ENCODE data around the gene DYNLRB1. TPM values are rescaled to one million over a fixed set of nuclear protein-coding genes. Genes with fewer than 3 reads are reported as not detected.

DYNLRB1 gene
- total RNA-seq, 4 donors from 2014 or later, result 77.6 to 181 (median 135) TPM

DNA sequence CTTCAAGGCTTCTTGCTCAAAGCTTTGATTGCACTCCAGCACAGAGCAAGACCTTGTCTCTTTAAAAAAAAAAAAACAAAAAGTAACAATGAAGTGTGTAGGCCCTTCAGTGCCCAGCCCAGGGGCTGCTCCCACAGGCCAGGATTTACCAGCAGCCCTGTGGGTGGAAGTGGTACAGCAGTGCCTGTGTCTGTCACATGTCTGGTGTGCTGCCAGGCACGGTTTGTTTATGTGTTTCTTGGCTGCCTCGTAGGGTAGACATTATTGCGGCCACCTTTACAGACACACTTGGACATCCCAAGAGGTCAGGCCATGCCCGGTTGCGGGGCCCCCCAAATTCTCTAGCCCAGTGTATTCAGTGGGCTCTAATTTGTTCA, 12.7 kb downstream of the DYNLRB1 start:
- no peak overlapping the region for H3K27ac ChIP-seq
- DNase-seq, result peak in 1 of 3 donors; percentile 39
- H3K36me3 ChIP-seq, result peaks cover 0 to 71% (median 3%) of the 10 kb centered on the region in 3 donors

DNA sequence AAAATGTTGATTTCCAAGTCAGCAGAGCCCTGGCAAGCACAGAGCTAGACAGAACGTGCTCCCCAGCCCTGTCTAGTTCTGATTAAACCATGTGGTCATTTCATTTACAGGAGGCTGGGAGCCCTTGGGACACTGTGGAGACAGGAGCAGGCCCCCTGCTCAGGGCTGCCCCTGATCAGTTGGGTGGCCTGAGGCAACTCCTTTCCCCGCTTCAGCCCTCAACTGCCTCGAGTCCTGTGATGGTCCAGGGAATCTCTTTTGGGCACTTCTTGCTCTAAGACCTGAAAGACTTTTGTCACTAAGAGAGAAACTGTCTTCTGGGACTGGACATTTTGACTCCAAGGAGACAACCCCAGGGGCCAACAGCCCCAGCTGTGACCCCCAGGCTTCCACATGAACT, 13.5 kb downstream of the DYNLRB1 start:
- no peaks in the 10 kb centered on the region for H3K9me3 ChIP-seq
- no peaks in the 10 kb centered on the region for H3K27me3 ChIP-seq
- no peak for TF ChIP-seq POLR2A (IDR thresholded peaks at IDR 0.05)
- TF ChIP-seq, protein P1, sequence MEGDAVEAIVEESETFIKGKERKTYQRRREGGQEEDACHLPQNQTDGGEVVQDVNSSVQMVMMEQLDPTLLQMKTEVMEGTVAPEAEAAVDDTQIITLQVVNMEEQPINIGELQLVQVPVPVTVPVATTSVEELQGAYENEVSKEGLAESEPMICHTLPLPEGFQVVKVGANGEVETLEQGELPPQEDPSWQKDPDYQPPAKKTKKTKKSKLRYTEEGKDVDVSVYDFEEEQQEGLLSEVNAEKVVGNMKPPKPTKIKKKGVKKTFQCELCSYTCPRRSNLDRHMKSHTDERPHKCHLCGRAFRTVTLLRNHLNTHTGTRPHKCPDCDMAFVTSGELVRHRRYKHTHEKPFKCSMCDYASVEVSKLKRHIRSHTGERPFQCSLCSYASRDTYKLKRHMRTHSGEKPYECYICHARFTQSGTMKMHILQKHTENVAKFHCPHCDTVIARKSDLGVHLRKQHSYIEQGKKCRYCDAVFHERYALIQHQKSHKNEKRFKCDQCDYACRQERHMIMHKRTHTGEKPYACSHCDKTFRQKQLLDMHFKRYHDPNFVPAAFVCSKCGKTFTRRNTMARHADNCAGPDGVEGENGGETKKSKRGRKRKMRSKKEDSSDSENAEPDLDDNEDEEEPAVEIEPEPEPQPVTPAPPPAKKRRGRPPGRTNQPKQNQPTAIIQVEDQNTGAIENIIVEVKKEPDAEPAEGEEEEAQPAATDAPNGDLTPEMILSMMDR (IDR thresholded peaks at IDR 0.05), result no peak

More for the DNA sequence above, 12.7 kb downstream of the DYNLRB1 start:
- TF ChIP-seq POLR2A (IDR thresholded peaks at IDR 0.05), result no peak
- TF ChIP-seq, protein P1 (IDR thresholded peaks at IDR 0.05), result no peak
- Histone ChIP-seq H3K4me3 (no peak overlapping the region), H3K27me3 (no peaks in the 10 kb centered on the region), H3K9me3 (no peaks in the 10 kb centered on the region), H3K4me1 (peaks cover 0 to 35% (median 0%) of the 10 kb centered on the region in 4 donors)

DNA sequence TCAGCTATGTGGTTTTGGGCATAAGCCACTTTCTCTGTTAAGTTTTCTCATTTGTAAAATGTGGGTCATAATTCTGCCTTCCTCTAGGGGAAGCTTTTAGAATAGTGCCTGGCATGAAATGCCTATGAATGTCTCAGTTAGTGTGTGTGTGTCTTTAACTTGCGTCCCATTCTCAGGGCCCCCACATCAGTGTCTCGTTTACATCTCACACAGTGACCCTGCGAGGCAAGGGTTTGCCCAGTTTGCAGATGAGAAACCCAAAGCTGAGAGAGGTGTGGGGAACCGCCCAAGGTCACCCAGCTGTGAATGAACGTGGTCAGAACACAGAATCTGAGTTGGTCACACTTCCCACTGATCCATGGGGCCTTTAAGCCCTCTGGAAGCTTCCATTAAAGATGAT, 14.1 kb downstream of the DYNLRB1 start:
- no peak for DNase-seq
- Histone ChIP-seq H3K4me1 (peaks cover 0 to 26% (median 0%) of the 10 kb centered on the region in 4 donors), H3K27ac (no peak overlapping the region), H3K36me3 (peaks cover 0 to 86% (median 3%) of the 10 kb centered on the region in 3 donors), H3K4me3 (no peak overlapping the region), H3K27me3 (no peaks in the 10 kb centered on the region), H3K9me3 (no peaks in the 10 kb centered on the region)
- TF ChIP-seq, protein P1 (IDR thresholded peaks at IDR 0.05), result no peak
- no peak for TF ChIP-seq POLR2A (IDR thresholded peaks at IDR 0.05)

More for the DNA sequence above, 13.5 kb downstream of the DYNLRB1 start:
- Histone ChIP-seq H3K4me3 (no peak overlapping the region), H3K36me3 (peaks cover 0 to 80% (median 3%) of the 10 kb centered on the region in 3 donors), H3K27ac (no peak overlapping the region), H3K4me1 (peaks cover 0 to 32% (median 0%) of the 10 kb centered on the region in 4 donors)
- DNase-seq, result peak in 2 of 3 donors; percentile 8 to 31

DNA sequence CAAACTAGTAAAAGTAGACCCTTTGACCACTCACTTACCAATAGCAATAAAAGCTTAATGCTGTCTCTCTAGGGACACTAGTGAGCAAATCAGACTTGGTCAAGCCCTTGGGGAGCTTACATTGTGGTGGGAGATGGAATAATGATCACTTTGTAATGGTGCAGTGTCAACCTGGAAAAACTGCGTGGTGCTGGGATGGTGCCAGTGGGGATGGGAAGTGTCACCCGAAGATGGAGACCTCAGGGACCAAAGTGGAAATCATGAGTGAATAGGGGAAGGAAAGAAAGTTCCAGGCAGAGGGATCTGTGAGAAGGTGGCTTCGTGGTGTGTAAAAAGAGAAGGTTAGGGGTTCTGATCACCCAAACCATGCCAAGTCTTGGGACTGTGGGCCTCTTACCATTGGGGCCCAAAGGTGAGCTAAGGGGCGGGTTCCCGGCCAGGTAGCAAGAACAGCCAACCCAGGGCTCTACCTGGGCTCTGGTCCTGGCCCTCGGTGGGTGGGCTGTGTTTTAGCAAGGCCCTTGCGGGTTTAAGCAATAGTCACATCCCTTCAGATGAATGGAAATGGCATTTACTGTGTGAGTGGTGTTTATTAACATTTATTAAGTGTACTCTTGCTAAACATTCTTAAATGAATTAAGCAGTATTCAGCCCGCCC, 15.5 kb downstream of the DYNLRB1 start:
- no peak overlapping the region for H3K4me3 ChIP-seq
- H3K27me3 ChIP-seq, result no peaks in the 10 kb centered on the region
- H3K27ac ChIP-seq, result no peak overlapping the region
- peaks cover 0 to 13% (median 0%) of the 10 kb centered on the region in 4 donors for H3K4me1 ChIP-seq
- TF ChIP-seq, protein P1 (IDR thresholded peaks at IDR 0.05), result no peak
- TF ChIP-seq POLR2A (IDR thresholded peaks at IDR 0.05), result no peak
- H3K9me3 ChIP-seq, result no peaks in the 10 kb centered on the region
- H3K36me3 ChIP-seq, result peaks cover 0 to 97% (median 3%) of the 10 kb centered on the region in 3 donors
- DNase-seq, result peak in 1 of 3 donors; percentile 31

DNA sequence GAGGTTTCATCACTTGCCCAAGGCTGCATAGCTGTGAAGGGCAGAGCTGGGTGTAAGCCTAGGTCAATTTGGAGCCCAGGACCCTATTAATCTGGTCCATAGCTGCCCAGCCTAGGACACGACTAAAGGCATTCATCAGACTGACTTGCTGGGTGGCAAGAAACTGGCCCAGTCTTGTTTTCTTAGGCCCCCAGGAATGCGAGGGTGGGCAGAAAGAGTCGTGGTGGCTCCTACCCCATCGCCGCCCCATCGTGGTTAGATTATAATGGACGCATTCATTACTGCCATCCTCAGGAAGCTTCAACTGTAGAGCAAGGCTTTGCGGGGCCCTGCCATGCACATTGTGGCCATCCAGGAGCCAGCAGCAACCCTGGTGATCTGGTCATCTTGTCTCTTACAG, 16.1 kb downstream of the DYNLRB1 start:
- peak in 1 of 3 donors; percentile 30 for DNase-seq
- H3K4me3 ChIP-seq, result no peak overlapping the region
- H3K9me3 ChIP-seq, result no peaks in the 10 kb centered on the region
- TF ChIP-seq POLR2A (IDR thresholded peaks at IDR 0.05), result no peak
- TF ChIP-seq, protein P1 (IDR thresholded peaks at IDR 0.05), result no peak
- H3K27ac ChIP-seq, result no peak overlapping the region
- peaks cover 0 to 9% (median 0%) of the 10 kb centered on the region in 4 donors for H3K4me1 ChIP-seq
- H3K27me3 ChIP-seq, result no peaks in the 10 kb centered on the region
- peaks cover 0 to 97% (median 3%) of the 10 kb centered on the region in 3 donors for H3K36me3 ChIP-seq

Data from Peyer's patch (tissue), 4 donors.